ENCODE data around the gene EIF4ENIF1.
A peak's percentile ranks its signal among the peaks of the same experiment; 100 is the strongest.
"Not testable (repeated sequence)": the region's sequence is repeated elsewhere in the genome, so short reads cannot be mapped to it uniquely, and the experiment has no call there.

EIF4ENIF1 gene

DNA sequence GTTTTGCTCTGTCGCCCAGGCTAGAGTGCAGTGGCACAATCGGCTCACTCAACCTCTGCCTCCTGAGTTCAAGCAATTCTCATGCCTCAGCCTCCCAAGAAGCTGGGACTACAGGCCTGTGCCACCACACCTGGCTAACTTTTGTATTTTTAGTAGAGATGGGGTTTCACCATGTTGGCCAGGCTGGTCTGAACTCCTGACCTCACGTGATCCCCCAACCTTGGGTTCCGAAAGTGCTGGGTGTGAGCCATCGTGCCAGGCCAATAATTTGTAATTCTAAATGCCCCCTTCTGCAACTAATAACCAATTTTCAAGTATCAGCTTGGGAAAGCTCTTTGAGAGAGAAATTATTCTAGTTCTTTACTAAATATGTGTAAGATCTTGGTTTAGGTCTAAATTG lies 3.7 kb upstream of the EIF4ENIF1 start:
- not testable (repeated sequence) for DNase-seq

DNA sequence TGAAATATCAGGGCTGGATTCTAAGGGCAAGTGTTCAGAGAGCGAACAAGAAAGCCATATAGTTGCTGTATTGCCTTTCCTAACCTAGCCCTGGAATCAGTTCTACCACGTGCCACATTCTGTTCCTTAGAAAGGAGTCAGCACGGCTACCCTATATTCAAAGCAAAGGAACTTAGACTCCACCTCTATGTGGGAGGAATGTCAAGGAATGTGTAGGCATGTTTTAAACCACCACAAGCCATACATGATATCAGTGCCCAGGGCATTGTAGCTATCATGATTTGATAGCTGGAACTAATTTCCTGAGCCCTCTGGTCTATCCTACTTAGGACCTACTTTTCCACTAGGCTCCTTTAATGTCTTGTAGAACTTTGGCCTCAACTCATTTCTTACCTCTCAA lies 2.5 kb upstream of the EIF4ENIF1 start:
- no peak for DNase-seq

DNA sequence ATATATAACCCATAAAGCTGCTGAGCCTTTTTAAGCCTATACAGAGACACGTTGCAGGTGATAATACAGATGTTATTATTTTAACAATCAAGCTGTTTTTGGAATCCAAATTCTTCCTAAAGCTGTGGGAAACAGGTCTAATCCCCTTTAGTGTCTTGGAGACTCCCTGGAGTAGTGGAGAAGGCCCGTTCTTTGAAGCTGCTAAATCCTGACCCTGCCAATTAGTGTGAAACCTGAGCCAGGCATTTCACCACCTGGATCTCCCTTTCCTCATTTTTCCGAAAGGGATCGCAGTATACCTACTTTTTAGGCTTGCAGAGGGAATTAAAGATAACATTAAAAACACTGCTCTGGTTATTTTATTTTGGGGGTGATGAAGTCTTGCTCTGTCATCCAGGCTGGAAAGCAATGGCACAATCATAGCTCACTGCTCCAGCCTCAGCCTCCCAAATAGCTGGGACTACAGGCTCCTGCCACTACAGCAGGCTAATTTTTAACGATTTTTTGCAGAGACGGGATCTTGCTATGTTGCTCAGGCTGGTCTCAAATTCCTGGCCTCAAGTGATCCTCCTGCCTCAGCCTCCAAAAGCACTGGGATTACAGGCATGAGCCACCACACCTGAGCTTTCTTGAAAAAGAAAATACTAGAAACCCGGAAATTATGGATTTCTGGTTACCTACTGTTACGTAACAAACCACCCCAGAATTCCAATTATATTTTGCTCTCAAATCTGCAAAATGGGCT lies 1.7 kb upstream of the EIF4ENIF1 start:
- no peak for DNase-seq

DNA sequence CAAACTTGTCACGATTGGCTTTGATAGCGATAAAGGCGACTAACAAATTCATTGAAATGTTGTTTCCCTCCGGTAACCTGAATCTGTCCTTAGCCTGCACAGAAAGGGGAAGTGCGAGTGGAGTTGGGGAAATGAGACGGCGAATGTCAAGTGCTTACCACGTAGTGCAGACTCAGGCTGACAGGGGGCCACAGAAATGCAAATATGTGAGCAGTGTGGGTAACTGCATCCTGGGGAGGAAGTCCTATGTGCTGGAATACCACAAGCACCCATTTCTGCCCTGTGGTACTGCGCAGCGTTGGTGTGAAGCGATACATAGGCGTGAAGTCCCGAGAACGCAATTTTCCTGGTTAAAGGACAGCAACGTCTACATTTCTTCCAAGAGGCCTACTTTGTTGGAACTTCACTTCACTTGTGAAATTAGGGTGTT lies 869 bp upstream of the EIF4ENIF1 start:
- peak in 1 of 3 experiments; percentile 68 for DNase-seq

DNA sequence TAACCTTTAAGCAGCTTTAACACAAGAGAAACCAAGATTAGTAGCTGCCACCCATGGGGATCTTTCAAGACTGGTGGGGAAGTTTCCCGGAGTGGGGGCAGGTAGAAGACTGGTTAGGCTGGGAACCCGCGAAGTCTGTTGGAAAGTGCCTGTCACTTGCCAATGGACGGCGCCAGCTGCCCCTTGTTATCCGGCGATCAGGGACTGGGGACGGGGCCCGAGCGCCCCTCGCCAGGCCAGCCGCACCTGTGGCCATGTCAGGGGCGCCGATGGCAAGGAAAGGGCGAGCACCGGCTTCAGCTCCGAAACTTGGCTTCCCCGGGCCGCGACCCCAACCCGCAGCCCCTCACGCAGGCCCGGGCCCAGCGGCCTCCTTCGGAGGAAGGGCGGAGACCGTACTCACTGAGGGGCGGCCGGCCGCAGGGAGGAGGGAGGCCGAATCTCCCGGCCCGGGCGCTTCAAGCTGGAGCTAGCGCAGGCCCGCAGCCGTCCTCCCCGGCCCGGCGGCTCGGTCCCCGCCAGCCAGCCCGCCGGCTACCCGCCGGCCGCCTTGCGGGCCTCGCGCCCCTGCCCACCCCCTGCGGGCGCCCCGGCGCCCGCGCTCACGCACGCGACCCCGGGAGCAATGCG lies 539 bp downstream of the EIF4ENIF1 start:
- DNase-seq = peak in 2 of 3 experiments; percentile 43 to 61

DNA sequence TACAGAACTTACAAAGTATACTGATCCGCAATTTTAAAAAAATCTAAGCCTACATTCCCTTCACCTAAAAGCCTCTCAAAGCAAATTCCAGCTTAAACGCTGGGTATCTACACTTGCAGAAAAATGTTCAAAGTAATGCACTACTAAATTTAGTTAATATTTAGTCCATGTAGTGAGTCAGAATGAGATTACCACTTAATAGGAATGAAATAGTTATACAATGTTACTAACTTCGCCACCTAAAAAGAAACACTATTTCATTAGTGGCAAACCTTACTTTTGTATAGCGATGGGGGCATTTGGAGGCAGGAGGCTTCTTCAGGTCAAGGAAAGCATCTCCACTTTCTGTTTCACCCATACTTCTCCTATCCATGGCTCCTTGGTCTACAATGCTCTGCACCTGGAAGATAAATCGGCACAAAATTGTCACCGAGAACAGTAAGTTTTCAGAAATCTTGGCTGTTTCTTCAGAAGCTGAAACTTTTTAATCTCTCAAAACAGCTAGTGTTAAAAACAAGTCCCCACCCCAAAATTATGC lies 1.2 kb downstream of the EIF4ENIF1 start:
- no peak for DNase-seq

DNA sequence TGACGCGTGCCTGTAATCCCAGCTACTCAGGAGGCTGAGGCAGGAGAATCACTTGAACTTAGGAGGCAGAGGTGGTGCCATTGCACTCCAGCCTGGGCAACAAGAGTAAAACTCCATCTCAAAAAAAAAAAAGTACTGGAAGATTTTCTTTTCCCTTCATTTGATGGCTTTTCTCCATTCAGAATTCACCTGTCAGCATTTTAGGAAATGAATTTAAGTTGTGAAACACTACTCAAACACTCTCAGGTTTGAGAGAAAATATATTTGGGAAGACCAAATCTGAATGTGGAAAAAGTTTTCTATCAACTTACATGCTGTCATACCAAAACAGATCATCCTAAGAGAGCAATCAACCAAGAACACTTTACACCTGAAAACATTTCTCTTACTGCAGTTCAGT lies 2.7 kb downstream of the EIF4ENIF1 start:
- no peak for DNase-seq

DNA sequence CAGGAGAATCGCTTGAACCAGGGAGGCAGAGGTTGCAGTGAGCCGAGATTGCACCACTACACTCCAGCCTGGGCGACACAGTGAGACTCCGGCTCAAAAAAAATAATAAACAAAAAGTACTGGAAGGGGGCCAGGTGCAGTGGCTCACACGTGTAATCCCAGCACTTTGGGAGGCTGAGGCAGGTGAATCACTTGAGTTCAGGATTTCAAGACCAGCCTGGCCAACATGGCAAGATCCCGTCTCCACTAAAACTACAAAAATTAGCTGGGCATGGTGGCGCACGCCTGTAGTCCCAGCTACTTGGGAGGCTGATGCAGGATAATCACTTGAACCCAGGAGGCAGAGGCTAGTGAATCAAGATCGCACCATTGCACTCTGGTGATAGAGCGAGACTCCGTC lies 3.3 kb downstream of the EIF4ENIF1 start:
- not testable (repeated sequence) for DNase-seq

DNA sequence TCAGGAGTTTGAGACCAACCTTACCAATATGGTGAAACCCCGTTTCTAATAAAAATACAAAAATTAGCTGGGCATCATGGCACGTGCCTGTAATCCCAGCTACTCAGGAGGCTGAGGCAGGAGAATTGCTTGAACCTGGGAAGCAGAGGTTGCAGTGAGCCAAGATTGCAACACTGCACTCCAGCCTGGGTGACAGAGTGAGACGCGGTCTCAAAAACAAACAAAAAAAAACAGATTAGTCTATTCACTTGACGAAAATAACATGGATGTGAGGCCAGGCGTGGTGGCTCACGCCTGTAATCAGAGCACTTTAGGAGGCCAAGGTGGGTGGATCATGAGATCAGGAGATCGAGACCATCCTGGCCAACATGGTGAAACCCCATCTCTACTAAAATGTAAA lies 7.2 kb downstream of the EIF4ENIF1 start:
- not testable (repeated sequence) for DNase-seq

DNA sequence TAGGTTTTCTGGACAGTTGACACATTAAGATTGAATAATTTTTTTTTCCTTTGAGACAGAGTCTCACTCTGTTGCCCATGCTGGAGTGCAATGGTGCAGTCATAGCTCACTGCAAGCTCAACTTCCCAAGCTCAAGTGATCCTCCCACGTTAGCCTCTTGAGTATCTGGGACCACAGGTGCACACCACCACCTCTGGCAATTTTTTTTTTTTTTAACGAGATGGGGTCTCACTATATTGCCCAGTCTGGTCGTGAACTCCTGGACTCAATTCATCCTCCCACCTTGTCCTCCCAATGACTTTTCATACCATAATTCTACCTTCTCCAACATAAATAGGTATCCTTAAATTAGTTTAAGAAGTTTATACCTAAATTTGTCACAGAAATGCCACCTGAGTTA lies 8.5 kb downstream of the EIF4ENIF1 start:
- DNase-seq = no peak

DNA sequence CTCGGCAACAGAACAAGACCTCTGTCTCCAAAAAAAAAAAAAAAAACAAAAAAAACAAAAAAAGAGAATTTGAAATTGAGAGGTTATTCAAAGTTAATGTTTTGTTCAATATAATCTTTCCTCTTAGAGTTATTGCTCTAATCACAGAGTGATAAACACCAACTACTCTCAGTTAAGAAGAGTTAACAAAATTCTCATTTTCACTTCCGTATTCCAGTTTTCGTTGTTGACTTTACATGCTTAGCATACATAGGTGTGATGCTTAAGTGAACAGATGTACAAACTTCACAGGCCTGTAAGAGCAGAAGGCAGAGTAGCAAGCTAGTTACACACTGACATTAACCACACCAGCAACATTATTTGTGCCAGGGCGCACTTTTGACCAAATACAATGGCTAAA lies 12.3 kb downstream of the EIF4ENIF1 start:
- no peak for DNase-seq

DNA sequence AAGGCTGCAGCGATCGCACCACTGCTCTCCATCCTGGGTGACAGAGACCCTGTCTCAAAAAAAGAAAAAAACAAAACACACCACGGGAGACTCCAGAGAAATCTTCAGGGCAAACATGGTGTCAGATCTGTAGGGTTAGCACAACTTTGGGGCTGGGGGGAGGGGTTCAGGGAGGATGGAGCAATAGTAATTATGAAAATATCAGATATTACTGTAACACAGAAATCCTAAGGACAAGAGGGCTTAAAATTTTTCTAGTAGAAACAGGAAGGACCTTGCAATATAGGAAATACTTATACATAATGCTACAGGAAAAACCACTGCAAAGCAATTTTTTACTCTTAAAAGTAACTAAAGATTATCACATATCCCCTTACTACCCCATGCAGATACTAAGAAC lies 13.8 kb downstream of the EIF4ENIF1 start:
- no peak for DNase-seq

DNA sequence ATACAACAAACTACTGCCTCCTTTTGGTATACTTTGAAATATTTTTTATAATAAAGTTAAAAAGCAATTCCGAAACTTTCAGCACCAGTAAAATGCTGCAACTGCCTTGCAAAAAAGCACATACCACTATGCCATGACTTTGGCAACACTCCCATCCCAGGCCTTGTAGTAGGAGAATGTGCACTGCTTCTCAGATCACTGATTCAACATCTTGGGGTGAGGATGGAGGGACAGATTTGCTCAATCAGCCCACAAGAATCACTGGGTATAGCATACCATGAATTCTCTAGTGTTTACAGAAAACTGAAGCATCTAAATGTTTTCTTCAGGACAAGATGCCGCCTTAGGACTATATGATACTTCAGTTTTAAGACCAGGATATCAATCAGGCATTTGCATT lies 14.9 kb downstream of the EIF4ENIF1 start:
- no peak for DNase-seq

DNA sequence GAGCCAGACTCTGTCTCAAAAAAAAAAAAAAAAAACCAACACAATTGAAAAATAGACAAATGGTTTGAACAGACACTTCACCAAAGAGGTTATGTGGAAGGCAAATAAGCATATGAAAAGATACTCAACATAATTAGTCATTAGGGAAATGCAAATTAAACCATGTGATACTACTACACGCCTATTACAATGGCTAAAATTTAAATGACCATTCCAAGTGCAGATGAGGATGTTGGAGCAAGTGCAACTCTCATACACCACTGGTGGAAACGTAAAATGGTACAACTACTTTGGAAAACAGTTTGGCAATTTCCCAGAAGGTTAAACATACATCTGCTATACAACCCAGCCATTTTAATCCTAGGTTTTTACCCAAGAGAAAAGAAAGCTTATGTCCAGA lies 24.3 kb downstream of the EIF4ENIF1 start:
- DNase-seq = no peak

DNA sequence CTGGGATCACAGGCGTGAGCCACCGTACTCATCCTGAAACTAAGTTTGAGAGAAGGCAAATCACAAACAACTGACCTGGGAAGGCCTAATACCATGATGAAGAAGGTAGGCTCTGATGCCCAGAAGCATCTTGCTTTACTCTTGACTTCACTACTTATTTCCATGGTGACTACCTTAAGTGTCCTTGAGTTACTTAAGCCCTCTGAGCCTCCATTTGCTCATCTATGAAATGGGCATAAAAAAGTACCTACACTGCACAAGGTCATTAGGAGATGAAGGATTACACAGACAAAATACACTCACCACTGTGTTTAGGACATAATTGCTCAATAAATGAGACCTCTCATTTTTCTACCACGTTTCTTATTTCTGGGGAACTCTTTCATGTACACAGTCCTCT lies 27.9 kb downstream of the EIF4ENIF1 start:
- no peak for DNase-seq

DNA sequence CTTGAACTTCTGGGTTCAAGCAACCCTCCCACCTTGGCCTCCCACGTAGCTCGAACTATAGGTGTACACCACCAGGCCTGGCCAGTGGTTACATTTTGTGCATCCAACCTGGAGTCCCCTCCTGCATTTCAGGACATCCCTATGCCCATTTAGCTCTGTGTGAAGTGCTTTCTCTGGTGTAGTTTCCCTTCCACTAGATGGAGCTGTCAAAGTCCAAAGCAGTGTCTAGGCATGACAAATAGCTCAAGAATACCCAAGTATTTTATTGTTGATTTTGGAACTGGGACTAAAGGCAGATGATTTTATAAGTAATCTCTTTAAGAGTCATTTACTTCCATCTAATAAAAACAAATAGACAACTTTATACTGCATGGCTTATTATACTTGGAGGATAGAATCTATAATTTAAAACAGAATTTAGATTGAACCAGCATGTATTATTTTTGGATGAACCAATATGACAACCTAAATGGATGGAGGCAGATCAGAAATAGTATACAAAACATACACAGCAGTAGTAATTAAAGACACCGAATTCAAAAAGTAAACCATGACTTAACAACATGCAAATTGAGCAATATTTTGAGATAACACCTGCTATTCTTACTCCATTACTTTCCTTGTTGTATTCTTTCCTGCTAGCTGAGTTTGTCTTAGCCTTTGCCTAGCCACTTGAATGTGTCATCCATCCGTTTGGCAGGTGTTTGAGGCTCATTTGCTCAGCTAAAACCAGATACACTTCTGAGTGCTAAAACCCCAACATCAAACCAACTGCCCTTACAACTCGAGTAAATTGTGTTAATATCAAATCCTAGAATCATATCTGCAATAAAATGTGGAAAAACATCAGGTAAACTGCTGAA lies 37.7 kb downstream of the EIF4ENIF1 start:
- peak in 2 of 3 experiments; percentile 2 to 18 for DNase-seq

DNA sequence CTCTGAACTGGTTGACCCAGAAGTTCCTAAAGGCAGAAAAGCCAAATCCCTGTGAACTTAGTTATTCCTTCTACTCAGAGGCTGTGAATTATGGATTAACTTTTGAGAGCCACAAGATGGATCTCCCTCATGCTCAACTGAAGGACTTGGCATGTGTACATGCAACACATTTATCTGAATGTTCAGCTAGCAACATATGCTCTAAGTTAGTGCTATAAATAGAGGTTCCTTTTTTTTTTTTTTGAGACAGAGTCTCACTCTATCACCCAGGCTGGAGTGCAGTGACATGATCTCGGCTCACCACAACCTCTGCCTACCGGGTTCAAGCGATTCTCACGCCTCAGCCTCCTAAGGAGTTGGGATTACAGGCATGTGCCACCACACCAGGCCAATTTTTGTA lies 40.1 kb downstream of the EIF4ENIF1 start:
- no peak for DNase-seq

DNA sequence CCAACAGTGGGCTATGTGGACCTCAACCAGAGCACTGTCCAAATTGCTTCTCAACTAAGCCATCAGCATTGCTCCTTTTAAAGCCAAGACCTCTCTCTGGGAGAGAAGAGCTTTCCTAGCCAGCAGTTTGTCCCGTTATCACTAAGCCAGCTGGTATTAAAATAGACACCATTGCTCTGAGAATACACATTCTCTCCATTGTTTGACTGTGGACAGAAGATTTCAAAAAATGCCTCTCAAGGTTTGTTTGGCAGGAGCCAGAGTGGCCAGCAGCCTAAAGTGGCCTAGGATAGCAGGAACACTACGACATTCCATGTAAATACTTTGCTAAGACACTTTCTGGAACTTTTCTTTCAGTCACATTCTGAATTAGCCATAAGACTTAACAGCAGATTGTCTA lies 41.3 kb downstream of the EIF4ENIF1 start:
- DNase-seq = no peak

DNA sequence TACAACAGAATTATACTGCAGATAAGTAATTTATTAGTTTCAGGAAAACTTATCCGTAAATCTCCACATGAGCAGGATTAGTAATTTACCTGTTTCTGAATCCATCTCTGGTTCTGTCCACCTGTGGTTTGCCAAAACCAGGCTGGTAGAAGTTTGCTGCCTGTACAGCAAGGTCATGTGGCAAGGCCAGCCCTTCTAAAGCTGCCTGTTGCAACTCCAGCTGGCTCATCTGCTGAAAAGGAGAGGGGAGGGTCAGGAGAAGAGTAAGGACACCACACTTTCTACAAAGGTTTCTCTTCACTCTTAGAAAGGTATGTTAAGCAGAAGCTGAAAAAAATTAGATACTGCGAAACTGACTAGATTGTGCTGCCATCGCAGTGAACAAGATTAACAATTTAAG lies 42.3 kb downstream of the EIF4ENIF1 start:
- DNase-seq = no peak

DNA sequence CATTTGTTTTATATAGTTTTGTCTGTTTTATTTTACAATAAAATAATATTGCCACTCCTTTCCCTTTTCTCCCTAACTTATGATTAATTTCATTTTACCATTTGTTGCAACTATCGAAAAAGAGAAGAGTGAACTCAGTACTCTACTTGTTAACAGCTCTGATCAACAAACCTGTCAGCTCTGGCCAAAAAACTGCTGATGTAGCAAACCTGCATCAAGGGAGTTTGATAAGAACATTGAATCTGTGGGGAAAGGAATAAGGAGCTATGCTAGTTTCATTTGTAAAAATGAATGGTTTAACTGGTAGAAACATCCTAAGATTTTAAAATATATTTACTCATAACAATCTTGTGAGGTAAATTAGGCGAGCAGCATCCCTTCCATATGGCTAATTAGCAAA lies 42.9 kb downstream of the EIF4ENIF1 start:
- DNase-seq = no peak

DNA sequence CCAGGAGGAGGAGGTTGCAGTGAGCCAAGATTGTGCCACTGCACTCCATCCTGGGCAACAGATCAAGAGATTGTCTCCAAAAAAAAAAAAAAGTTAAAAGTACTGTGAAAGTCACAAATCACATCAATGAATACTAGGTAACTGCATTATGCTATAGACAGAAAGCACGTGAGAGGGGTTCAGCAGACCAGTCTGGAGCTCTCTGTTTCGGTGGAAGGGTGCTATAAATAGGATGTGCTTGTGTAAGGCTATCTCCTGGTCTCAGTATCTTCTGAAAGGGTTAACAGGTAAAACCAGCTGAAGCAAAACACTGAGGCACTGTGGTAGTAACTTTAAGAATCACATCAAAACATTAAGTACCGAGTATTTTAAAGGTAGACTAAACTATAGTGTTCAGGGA lies 43.4 kb downstream of the EIF4ENIF1 start:
- DNase-seq = no peak

DNA sequence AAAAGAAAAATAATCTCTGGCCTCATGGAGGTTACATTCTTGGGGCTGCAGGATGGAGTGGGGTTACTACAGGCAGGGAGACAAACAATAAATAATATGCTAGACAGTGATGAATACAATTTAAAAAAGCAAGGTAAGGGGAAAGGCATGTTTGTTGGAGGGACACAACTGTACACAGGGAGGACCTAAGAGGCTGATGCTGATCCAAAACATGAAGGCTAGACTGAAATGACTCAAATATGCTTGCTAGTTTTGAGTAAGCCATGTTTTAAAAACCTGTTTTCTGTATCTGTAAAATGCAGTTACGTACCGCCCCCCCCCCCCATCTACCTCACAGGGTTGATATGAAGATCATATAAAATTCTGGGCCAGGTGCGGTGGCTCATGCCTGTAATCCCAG lies 44.0 kb downstream of the EIF4ENIF1 start:
- no peak for DNase-seq

DNA sequence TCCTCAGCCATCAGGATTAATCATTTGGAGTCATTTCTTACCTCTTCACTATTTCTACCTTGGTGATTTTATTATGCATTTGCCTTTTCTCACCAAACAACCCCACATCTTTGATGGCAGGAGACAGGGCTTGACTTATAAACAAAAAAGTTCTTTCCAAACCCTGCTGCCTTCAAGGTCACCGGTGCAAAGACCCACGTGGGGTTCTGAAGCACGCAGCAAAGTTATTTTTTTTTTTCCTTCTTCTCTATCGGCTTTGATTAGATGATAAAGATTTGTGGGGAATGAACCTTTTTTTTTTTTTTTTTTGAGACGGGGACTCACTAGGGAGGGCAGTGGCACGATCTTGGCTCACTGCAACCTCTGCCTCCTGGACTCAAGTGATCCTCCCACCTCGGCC lies 46.1 kb downstream of the EIF4ENIF1 start:
- no peak for DNase-seq

Measured in NCI-H1417 (cell line).